Stimulated activated CD8-positive, alpha-beta memory T cell treated with anti-CD3 and anti-CD28 coated beads, Interleukin-2, amount 100 ng/mL, for 1 hour (primary cell): ENCODE measurements around the gene AMER2.

Source experiments
- DNase-seq, 2 donors: peaks; one replicate each; pipeline ENCODE4 v3.0.0-alpha.2; 2020; ENCODE audit warnings: low read depth in 2 of 2

Gene AMER2

GRCh38 chr13:25171517-25172302 lies at the start of gene AMER2:
AMER2 (minus strand) TSS chr13:25172288; CDS start chr13:25171619, 669 bp downstream.
- no peak for DNase-seq

- DNase-seq = no peak
These were observed 45.9 kb upstream of the AMER2 start for GRCh38 chr13:25218019-25218418.

- DNase-seq = no peak
These were observed 45.2 kb upstream of the AMER2 start for GRCh38 chr13:25217023-25217885.

- no peak for DNase-seq
These were observed 43.1 kb upstream of the AMER2 start for GRCh38 chr13:25215253-25215575.

GRCh38 chr13:25214491-25215252 lies 42.6 kb upstream of the AMER2 start:
- no peak for DNase-seq

- no peak for DNase-seq
These were observed 41.6 kb upstream of the AMER2 start for GRCh38 chr13:25213715-25214114.

- DNase-seq = no peak
These were observed 38.9 kb upstream of the AMER2 start for GRCh38 chr13:25210842-25211569.

- DNase-seq = no peak
These were observed 35.3 kb upstream of the AMER2 start for GRCh38 chr13:25207291-25207810.

GRCh38 chr13:25204863-25205262 lies 32.8 kb upstream of the AMER2 start:
- no peak for DNase-seq

- no peak for DNase-seq
These were observed 31.1 kb upstream of the AMER2 start for GRCh38 chr13:25203127-25203740.

- DNase-seq = no peak
These were observed 28.7 kb upstream of the AMER2 start for GRCh38 chr13:25200783-25201182.

- no peak for DNase-seq
These were observed 26.6 kb upstream of the AMER2 start for GRCh38 chr13:25198647-25199046.

GRCh38 chr13:25196971-25197370 lies 24.9 kb upstream of the AMER2 start:
- DNase-seq = no peak

- no peak for DNase-seq
These were observed 20.8 kb upstream of the AMER2 start for GRCh38 chr13:25192936-25193335.

GRCh38 chr13:25192489-25192888 lies 20.4 kb upstream of the AMER2 start:
- no peak for DNase-seq

GRCh38 chr13:25192052-25192451 lies 20.0 kb upstream of the AMER2 start:
- no peak for DNase-seq

GRCh38 chr13:25190771-25191170 lies 18.7 kb upstream of the AMER2 start:
- DNase-seq = no peak

GRCh38 chr13:25190256-25190655 lies 18.2 kb upstream of the AMER2 start:
- DNase-seq = no peak

- DNase-seq = no peak
These were observed 15.5 kb upstream of the AMER2 start for GRCh38 chr13:25187596-25187995.

- no peak for DNase-seq
These were observed 14.1 kb upstream of the AMER2 start for GRCh38 chr13:25186187-25186586.

- no peak for DNase-seq
These were observed 9.5 kb upstream of the AMER2 start for GRCh38 chr13:25181597-25181996.
